Panc1 (cell line): ENCODE results near the gene CEP128.

Source experiments
- TF ChIP-seq, protein P1 (sequence below): fragments of 450-650 bp; IDR thresholded peaks from 2 replicates; pipeline ENCODE4 v1.5.1; 2017; ENCODE audit warnings: mild to moderate bottlenecking
- TF ChIP-seq, protein P2 (sequence below), 2 experiments: IDR thresholded peaks; 2 replicates each; pipeline ENCODE4 v1.6.1; 2011 to 2012; ENCODE audit warnings: low read depth in 2 of 2, control low read depth in 1 of 2, low read length in 1 of 2, mild to moderate bottlenecking in 1 of 2, moderate library complexity in 1 of 2; ENCODE audit not compliant: insufficient read depth in 1 of 2

DNA sequence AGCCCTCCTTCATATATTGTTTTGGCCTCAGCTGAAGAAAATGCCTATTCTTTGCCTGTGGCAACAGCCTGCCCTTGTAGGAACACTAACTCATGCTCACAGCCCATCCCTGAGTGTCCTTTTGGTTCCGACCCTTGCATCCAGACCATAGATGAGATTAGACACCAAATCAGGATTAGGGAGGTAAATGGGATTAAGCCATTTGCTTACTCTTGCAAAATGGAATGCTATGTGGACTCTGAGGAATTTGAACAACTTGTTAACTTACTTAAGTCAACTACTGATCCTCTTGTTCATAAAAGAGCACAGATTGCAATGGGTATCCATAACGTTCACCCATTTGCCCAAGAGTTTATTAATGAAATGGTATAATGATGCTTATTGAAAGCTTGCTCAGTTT is 41.2 kb upstream of the CEP128 start:
- TF ChIP-seq, protein P1, sequence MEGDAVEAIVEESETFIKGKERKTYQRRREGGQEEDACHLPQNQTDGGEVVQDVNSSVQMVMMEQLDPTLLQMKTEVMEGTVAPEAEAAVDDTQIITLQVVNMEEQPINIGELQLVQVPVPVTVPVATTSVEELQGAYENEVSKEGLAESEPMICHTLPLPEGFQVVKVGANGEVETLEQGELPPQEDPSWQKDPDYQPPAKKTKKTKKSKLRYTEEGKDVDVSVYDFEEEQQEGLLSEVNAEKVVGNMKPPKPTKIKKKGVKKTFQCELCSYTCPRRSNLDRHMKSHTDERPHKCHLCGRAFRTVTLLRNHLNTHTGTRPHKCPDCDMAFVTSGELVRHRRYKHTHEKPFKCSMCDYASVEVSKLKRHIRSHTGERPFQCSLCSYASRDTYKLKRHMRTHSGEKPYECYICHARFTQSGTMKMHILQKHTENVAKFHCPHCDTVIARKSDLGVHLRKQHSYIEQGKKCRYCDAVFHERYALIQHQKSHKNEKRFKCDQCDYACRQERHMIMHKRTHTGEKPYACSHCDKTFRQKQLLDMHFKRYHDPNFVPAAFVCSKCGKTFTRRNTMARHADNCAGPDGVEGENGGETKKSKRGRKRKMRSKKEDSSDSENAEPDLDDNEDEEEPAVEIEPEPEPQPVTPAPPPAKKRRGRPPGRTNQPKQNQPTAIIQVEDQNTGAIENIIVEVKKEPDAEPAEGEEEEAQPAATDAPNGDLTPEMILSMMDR: no peak
- TF ChIP-seq, protein P2, sequence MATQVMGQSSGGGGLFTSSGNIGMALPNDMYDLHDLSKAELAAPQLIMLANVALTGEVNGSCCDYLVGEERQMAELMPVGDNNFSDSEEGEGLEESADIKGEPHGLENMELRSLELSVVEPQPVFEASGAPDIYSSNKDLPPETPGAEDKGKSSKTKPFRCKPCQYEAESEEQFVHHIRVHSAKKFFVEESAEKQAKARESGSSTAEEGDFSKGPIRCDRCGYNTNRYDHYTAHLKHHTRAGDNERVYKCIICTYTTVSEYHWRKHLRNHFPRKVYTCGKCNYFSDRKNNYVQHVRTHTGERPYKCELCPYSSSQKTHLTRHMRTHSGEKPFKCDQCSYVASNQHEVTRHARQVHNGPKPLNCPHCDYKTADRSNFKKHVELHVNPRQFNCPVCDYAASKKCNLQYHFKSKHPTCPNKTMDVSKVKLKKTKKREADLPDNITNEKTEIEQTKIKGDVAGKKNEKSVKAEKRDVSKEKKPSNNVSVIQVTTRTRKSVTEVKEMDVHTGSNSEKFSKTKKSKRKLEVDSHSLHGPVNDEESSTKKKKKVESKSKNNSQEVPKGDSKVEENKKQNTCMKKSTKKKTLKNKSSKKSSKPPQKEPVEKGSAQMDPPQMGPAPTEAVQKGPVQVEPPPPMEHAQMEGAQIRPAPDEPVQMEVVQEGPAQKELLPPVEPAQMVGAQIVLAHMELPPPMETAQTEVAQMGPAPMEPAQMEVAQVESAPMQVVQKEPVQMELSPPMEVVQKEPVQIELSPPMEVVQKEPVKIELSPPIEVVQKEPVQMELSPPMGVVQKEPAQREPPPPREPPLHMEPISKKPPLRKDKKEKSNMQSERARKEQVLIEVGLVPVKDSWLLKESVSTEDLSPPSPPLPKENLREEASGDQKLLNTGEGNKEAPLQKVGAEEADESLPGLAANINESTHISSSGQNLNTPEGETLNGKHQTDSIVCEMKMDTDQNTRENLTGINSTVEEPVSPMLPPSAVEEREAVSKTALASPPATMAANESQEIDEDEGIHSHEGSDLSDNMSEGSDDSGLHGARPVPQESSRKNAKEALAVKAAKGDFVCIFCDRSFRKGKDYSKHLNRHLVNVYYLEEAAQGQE (IDR thresholded peaks at IDR 0.05; ENCODE audit: insufficient read depth in 1 of 2, low read depth in 2 of 2, low read length in 1 of 2): no peak
